ENCODE results near the gene EIF3I.
A peak's percentile ranks its signal among the peaks of the same experiment; 100 is the strongest.

The EIF3I gene

GRCh38 chr1:32239337-32239736 is 17.1 kb downstream of the EIF3I start:
- Histone ChIP-seq H3K79me2 (ENCODE audit: insufficient read depth, low read length) (no peaks in the 10 kb centered on the region), H3K4me1 (ENCODE audit: insufficient read depth, low read length, poor library complexity, severe bottlenecking) (no peaks in the 10 kb centered on the region), H3K9ac (ENCODE audit: low read depth, low read length, poor library complexity, severe bottlenecking) (no peak overlapping the region), H3K9me3 (ENCODE audit: insufficient read depth, low read depth, low read length) (no peaks in the 10 kb centered on the region), H3K27me3 (ENCODE audit: insufficient read depth, low read length, poor library complexity, severe bottlenecking) (no peaks in the 10 kb centered on the region), H3K4me2 (ENCODE audit: low read depth, low read length, poor library complexity, severe bottlenecking) (no peak overlapping the region), H3K36me3 (ENCODE audit: insufficient read depth, low read length) (no peaks in the 10 kb centered on the region), H3K4me3 (ENCODE audit: low read length, poor library complexity, severe bottlenecking) (no peak overlapping the region), H3F3A (ENCODE audit: low read depth) (no peaks in the 10 kb centered on the region), H4K20me1 (ENCODE audit: insufficient read depth, low read length, poor library complexity, severe bottlenecking) (no peaks in the 10 kb centered on the region), H2AFZ (ENCODE audit: low read length) (0 out of 2 replicates have a peak overlapping the region, but pooled peaks have one; percentile 15), H3K9me2 (replicated peaks; ENCODE audit: low read depth, low read length) (no peaks in the 10 kb centered on the region)
- TF ChIP-seq, protein P1, sequence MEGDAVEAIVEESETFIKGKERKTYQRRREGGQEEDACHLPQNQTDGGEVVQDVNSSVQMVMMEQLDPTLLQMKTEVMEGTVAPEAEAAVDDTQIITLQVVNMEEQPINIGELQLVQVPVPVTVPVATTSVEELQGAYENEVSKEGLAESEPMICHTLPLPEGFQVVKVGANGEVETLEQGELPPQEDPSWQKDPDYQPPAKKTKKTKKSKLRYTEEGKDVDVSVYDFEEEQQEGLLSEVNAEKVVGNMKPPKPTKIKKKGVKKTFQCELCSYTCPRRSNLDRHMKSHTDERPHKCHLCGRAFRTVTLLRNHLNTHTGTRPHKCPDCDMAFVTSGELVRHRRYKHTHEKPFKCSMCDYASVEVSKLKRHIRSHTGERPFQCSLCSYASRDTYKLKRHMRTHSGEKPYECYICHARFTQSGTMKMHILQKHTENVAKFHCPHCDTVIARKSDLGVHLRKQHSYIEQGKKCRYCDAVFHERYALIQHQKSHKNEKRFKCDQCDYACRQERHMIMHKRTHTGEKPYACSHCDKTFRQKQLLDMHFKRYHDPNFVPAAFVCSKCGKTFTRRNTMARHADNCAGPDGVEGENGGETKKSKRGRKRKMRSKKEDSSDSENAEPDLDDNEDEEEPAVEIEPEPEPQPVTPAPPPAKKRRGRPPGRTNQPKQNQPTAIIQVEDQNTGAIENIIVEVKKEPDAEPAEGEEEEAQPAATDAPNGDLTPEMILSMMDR (conservative IDR thresholded peaks at IDR 0.05; ENCODE audit: low read length) = no peak
- TF ChIP-seq EZH2phosphoT487 (IDR thresholded peaks at IDR 0.05; ENCODE audit: borderline replicate concordance) = no peak

GRCh38 chr1:32239790-32240139 is 17.6 kb downstream of the EIF3I start:
- peak overlapping the region; percentile 55 for H3K9ac ChIP-seq (ENCODE audit: low read depth, low read length, poor library complexity, severe bottlenecking)
- H3K4me2 ChIP-seq (ENCODE audit: low read depth, low read length, poor library complexity, severe bottlenecking) = peak overlapping the region; percentile 76
- H4K20me1 ChIP-seq (ENCODE audit: insufficient read depth, low read length, poor library complexity, severe bottlenecking) = no peaks in the 10 kb centered on the region
- H3K4me1 ChIP-seq (ENCODE audit: insufficient read depth, low read length, poor library complexity, severe bottlenecking) = no peaks in the 10 kb centered on the region
- no peaks in the 10 kb centered on the region for H3K36me3 ChIP-seq (ENCODE audit: insufficient read depth, low read length)
- H3K27me3 ChIP-seq (ENCODE audit: insufficient read depth, low read length, poor library complexity, severe bottlenecking) = no peaks in the 10 kb centered on the region
- peak overlapping the region; percentile 69 for H3K4me3 ChIP-seq (ENCODE audit: low read length, poor library complexity, severe bottlenecking)
- peak overlapping the region; percentile 82; the same call in 1 of the 2 replicates for H2AFZ ChIP-seq (ENCODE audit: low read length)
- H3K9me3 ChIP-seq (ENCODE audit: insufficient read depth, low read depth, low read length) = no peaks in the 10 kb centered on the region
- no peaks in the 10 kb centered on the region for H3F3A ChIP-seq (ENCODE audit: low read depth)
- no peaks in the 10 kb centered on the region for H3K79me2 ChIP-seq (ENCODE audit: insufficient read depth, low read length)
- TF ChIP-seq, protein P1 (conservative IDR thresholded peaks at IDR 0.05; ENCODE audit: low read length) = no peak
- no peak for TF ChIP-seq EZH2phosphoT487 (IDR thresholded peaks at IDR 0.05; ENCODE audit: borderline replicate concordance)
- H3K9me2 ChIP-seq (replicated peaks; ENCODE audit: low read depth, low read length) = no peaks in the 10 kb centered on the region

DNA sequence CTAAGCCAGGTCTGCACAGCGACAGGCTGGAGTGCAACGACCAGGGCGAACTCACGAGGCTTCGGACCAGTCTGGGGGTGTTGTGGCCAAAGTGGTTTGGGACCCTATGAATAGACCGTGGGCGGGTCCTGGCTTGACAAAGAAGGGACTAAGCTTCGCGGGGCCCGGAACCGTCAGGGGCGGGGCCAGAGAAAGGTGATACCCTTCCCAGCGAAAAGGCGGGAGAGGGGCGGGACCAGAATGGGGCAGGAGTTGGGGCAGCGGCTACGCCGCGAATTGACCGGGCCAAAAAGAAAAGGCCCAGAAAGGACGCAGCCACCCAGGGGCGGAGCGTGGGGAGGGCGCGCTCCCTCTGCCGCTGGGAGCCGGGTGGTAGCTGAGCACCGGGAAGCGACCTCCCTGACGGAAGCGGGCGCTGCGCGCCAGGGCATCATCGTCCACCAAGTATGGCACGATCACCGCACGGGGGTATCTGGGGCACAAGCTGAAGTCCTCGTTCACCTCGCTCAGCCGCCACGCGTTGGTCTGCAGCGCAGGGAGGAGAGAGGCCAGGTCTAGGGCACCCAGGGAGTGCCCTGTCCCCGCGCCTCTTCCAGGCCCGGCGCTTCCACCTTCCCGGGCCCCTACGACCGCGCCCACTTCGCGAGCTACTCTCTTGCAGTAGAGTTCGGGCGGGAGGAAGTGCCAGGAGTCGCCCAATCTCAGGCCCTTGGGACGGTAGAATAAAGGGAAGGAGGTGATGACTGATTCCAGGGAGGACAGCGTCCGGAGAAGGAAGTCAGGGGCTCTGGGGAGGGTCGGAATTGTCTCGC is 18.1 kb downstream of the EIF3I start:
- H3F3A ChIP-seq (ENCODE audit: low read depth) = no peaks in the 10 kb centered on the region
- H3K9me2 ChIP-seq (replicated peaks; ENCODE audit: low read depth, low read length) = no peaks in the 10 kb centered on the region
- H3K4me2 ChIP-seq (ENCODE audit: low read depth, low read length, poor library complexity, severe bottlenecking) = peak overlapping the region; percentile 76
- TF ChIP-seq, protein P1 (conservative IDR thresholded peaks at IDR 0.05; ENCODE audit: low read length) = peak; percentile 21; the same call in 1 of the 2 replicates
- no peak for TF ChIP-seq EZH2phosphoT487 (IDR thresholded peaks at IDR 0.05; ENCODE audit: borderline replicate concordance)
- H3K9ac ChIP-seq (ENCODE audit: low read depth, low read length, poor library complexity, severe bottlenecking) = peak overlapping the region; percentile 55
- H3K27me3 ChIP-seq (ENCODE audit: insufficient read depth, low read length, poor library complexity, severe bottlenecking) = no peaks in the 10 kb centered on the region
- H4K20me1 ChIP-seq (ENCODE audit: insufficient read depth, low read length, poor library complexity, severe bottlenecking) = no peaks in the 10 kb centered on the region
- no peaks in the 10 kb centered on the region for H3K9me3 ChIP-seq (ENCODE audit: insufficient read depth, low read depth, low read length)
- peak overlapping the region; percentile 82 for H2AFZ ChIP-seq (ENCODE audit: low read length)
- no peaks in the 10 kb centered on the region for H3K79me2 ChIP-seq (ENCODE audit: insufficient read depth, low read length)
- no peaks in the 10 kb centered on the region for H3K36me3 ChIP-seq (ENCODE audit: insufficient read depth, low read length)
- no peaks in the 10 kb centered on the region for H3K4me1 ChIP-seq (ENCODE audit: insufficient read depth, low read length, poor library complexity, severe bottlenecking)
- H3K4me3 ChIP-seq (ENCODE audit: low read length, poor library complexity, severe bottlenecking) = peak overlapping the region; percentile 69
